ENCODE results near the gene ARL4D.
"Not testable (repeated sequence)": the region's sequence is repeated elsewhere in the genome, so short reads cannot be mapped to it uniquely, and the experiment has no call there.

Gene ARL4D

GRCh38 chr17:43418441-43419374 is 19.9 kb downstream of the ARL4D start:
- H3K36me3 ChIP-seq (replicated peaks; ENCODE audit: insufficient read depth, low read length): no peaks in the 10 kb centered on the region
- no peak overlapping the region for H3K4me3 ChIP-seq (ENCODE audit: low read length)
- no peak overlapping the region for H3K9ac ChIP-seq (ENCODE audit: low read length)
- no peaks in the 10 kb centered on the region for H3F3A ChIP-seq (ENCODE audit: insufficient read depth, low read length)
- H3K9me3 ChIP-seq (replicated peaks; ENCODE audit: insufficient read depth, low read length): no peaks in the 10 kb centered on the region
- H4K20me1 ChIP-seq (ENCODE audit: insufficient read depth, low read length): no peaks in the 10 kb centered on the region
- no peaks in the 10 kb centered on the region for H3K79me2 ChIP-seq (ENCODE audit: low read length)
- DNase-seq: no peak
- H2AFZ ChIP-seq (ENCODE audit: low read length): no peak overlapping the region
- no peak overlapping the region for H3K27ac ChIP-seq (ENCODE audit: low read length)
- H3K27me3 ChIP-seq (replicated peaks; ENCODE audit: insufficient read depth, low read length): peaks cover 71% of the 10 kb centered on the region
- H3K4me1 ChIP-seq (ENCODE audit: low read length): no peaks in the 10 kb centered on the region
- no peak for TF ChIP-seq CTCF (IDR thresholded peaks at IDR 0.05; ENCODE audit: low read length)
- TF ChIP-seq EZH2 (optimal IDR thresholded peaks at IDR 0.05; ENCODE audit: low read depth, low read length): no peak
- TF ChIP-seq EZH2phosphoT487 (IDR thresholded peaks at IDR 0.05; ENCODE audit: low read length): no peak
- no peaks in the 10 kb centered on the region for H3K9me2 ChIP-seq (replicated peaks; ENCODE audit: insufficient read depth, low read length)
- H3K4me2 ChIP-seq (ENCODE audit: low read depth, low read length): no peak overlapping the region

GRCh38 chr17:43419375-43419882 is 20.6 kb downstream of the ARL4D start:
- peaks cover 74% of the 10 kb centered on the region for H3K27me3 ChIP-seq (replicated peaks; ENCODE audit: insufficient read depth, low read length)
- H3F3A ChIP-seq (ENCODE audit: insufficient read depth, low read length); H3K4me2 ChIP-seq (ENCODE audit: low read depth, low read length); DNase-seq; H4K20me1 ChIP-seq (ENCODE audit: insufficient read depth, low read length); H3K9me2 ChIP-seq (replicated peaks; ENCODE audit: insufficient read depth, low read length); H3K4me1 ChIP-seq (ENCODE audit: low read length); H2AFZ ChIP-seq (ENCODE audit: low read length); H3K9me3 ChIP-seq (replicated peaks; ENCODE audit: insufficient read depth, low read length); H3K36me3 ChIP-seq (replicated peaks; ENCODE audit: insufficient read depth, low read length); H3K79me2 ChIP-seq (ENCODE audit: low read length); H3K4me3 ChIP-seq (ENCODE audit: low read length); H3K27ac ChIP-seq (ENCODE audit: low read length); H3K9ac ChIP-seq (ENCODE audit: low read length): not testable (repeated sequence)

GRCh38 chr17:43423777-43424455 is 25.1 kb downstream of the ARL4D start:
- no peaks in the 10 kb centered on the region for H3K9me3 ChIP-seq (replicated peaks; ENCODE audit: insufficient read depth, low read length)

More at GRCh38 chr17:43423777-43424455, 25.1 kb downstream of the ARL4D start:
- Histone ChIP-seq H3F3A (ENCODE audit: insufficient read depth, low read length) (no peaks in the 10 kb centered on the region), H4K20me1 (ENCODE audit: insufficient read depth, low read length) (no peaks in the 10 kb centered on the region), H2AFZ (ENCODE audit: low read length) (no peak overlapping the region), H3K4me2 (ENCODE audit: low read depth, low read length) (no peak overlapping the region), H3K4me1 (ENCODE audit: low read length) (no peaks in the 10 kb centered on the region), H3K9ac (ENCODE audit: low read length) (no peak overlapping the region), H3K4me3 (ENCODE audit: low read length) (no peak overlapping the region), H3K36me3 (replicated peaks; ENCODE audit: insufficient read depth, low read length) (no peaks in the 10 kb centered on the region), H3K27me3 (replicated peaks; ENCODE audit: insufficient read depth, low read length) (peaks cover 69% of the 10 kb centered on the region), H3K79me2 (ENCODE audit: low read length) (no peaks in the 10 kb centered on the region), H3K9me2 (replicated peaks; ENCODE audit: insufficient read depth, low read length) (no peaks in the 10 kb centered on the region), H3K27ac (ENCODE audit: low read length) (no peak overlapping the region)
- DNase-seq: no peak
- TF ChIP-seq CTCF (IDR thresholded peaks at IDR 0.05; ENCODE audit: low read length) (no peak), EZH2phosphoT487 (IDR thresholded peaks at IDR 0.05; ENCODE audit: low read length) (no peak), EZH2 (optimal IDR thresholded peaks at IDR 0.05; ENCODE audit: low read depth, low read length) (no peak)

Data from MM.1S (cell line).